Ovary (tissue), 9 donors: ENCODE results near the gene LLCFC1. TPM values are rescaled to one million over a fixed set of nuclear protein-coding genes. Genes with fewer than 3 reads are reported as not detected.

ENCODE experiments used
- DNase-seq, 5 donors: peaks; one replicate each; pipeline ENCODE4 v3.0.0-alpha.2; 2019 to 2020
- H3K27ac ChIP-seq, 2 donors: fragments of 200-600 bp; one replicate each; pipeline versions ENCODE4 v1.5.1 to v1.8.0; 2019 to 2022
- H3K27me3 ChIP-seq: fragments of 200-600 bp; one replicate; pipeline ENCODE4 v1.8.0; 2022
- H3K36me3 ChIP-seq: fragments of 200-600 bp; sonication (generic); one replicate; pipeline ENCODE4 v1.5.1; 2019
- H3K4me1 ChIP-seq: one replicate; pipeline ENCODE4 v1.8.1; 2013; ENCODE audit warnings: mild to moderate bottlenecking, moderate library complexity; ENCODE audit not compliant: insufficient read depth
- H3K4me3 ChIP-seq: fragments of 200-600 bp; sonication (generic); one replicate; pipeline ENCODE4 v1.5.1; 2017
- H3K9me3 ChIP-seq, 2 donors: fragments of 200-600 bp in 1 of 2; sonication (generic) in 1 of 2; one replicate each; pipeline versions ENCODE4 v1.5.1 to v1.8.1; 2013 to 2019; ENCODE audit warnings: mild to moderate bottlenecking in 1 of 2, moderate library complexity in 1 of 2
- EP300 ChIP-seq: sonication (generic); formaldehyde crosslinking; IDR thresholded peaks from one replicate; pipeline ENCODE4 v1.6.1; 2017; ENCODE audit warnings: antibody characterized with exemption
- POLR2A ChIP-seq: fragments of 450-650 bp; IDR thresholded peaks from one replicate; pipeline ENCODE4 v1.6.1; 2017; ENCODE audit warnings: antibody characterized with exemption, mild to moderate bottlenecking, moderate library complexity
- WGBS, 3 donors: extraction: QIAGEN DNeasy Blood & Tissue Kit in 1 of 3; methylation state at CpG; one replicate each; pipeline versions ENCODE4 v1.1.5 to v1.1.7; 2013 to 2017; 5-methylcytosine and 5-hydroxymethylcytosine counted together
- intact Hi-C, 4 donors: fragments of 100-400 bp; cut with DNase I; formaldehyde crosslinking; loops; one replicate each; pipeline versions ENCODE4 v1.11.0 to v1.15.1; 2022 to 2023
- polyA plus RNA-seq, 2 donors: library from polyadenylated mRNA; stranded (reverse); fragments of 200-250 nt in 1 of 2; fragments of 350-450 nt in 1 of 2; fragmentation: Illumina TruSeq in 1 of 2; extraction: RNeasy Lipid Tissue Mini Kit (QIAGEN cat#74804) in 1 of 2; gene quantifications; one replicate each; pipeline ENCODE4 v1.2.3, GENCODE V29; 2013 to 2014
- total RNA-seq, 7 donors: library from RNA; depleted of rRNA in 2 of 7; stranded (reverse); fragments of >200 nt in 2 of 7; fragmentation: NEBNext Ultra II Directional in 3 of 7; extraction: Animal tissue kit (Norgen Biotek cat#: 25700) in 3 of 7; gene quantifications; one replicate each; pipeline versions ENCODE4 v1.1.0 to v1.2.4, GENCODE V29; 2016 to 2023
- TF ChIP-seq, protein P1 (sequence below), 3 donors: fragments of 450-650 bp in 2 of 3; fragments of 200-600 bp in 1 of 3; IDR thresholded peaks; one replicate each; pipeline versions ENCODE4 v1.5.1 to v1.8.0; 2016 to 2022; ENCODE audit warnings: antibody characterized with exemption in 3 of 3, mild to moderate bottlenecking in 1 of 3
- donor health status: DM: no; HTN: no; CAD: no; lungs with moderate emphysema.
- donor health status: DM: no; HTN: no; CAD: no.
- donor health status: Bipolar disorder and iron deficiency.
- donor health status: DM: yes; HTN: yes; CAD: no.
- donor health status: DM: no; HTN: no; CAD: no.
- donor health status: DM: yes; HTN: yes; CAD: no.

The LLCFC1 gene
- total and polyA plus RNA-seq, 9 donors, result not detected

DNA sequence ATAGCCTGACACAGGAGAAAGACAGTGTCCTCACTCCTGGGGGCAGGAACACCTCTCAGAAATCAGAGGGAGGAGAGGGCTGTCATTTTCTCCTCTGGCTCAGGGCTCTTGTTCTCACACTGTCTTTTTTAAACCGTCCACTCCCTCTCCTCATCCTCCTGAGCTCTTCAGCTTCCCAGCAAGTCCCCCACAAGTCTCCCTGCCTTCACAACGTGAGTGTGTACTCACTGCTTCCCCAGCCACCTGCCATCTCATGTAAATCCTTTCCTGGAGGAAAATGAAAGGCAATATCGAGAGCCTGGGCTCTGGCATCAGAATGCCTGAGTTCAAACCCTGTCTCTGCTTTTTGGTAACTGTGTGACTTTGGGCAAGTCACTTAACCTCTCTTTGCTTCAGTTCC lies 5.7 kb downstream of the LLCFC1 start:
- WGBS, 3 donors, result 46 to 59% (median 52%) methylated on average over 3 of the region's 3 CpGs
- Histone ChIP-seq H3K36me3 (no peaks in the 10 kb centered on the region), H3K9me3 (no peaks in the 10 kb centered on the region), H3K27ac (no peak overlapping the region), H3K4me1 (no peaks in the 10 kb centered on the region), H3K4me3 (no peak overlapping the region), H3K27me3 (no peaks in the 10 kb centered on the region)
- no peak for DNase-seq
- intact Hi-C loops, result no loop called here
- TF ChIP-seq, protein P1, sequence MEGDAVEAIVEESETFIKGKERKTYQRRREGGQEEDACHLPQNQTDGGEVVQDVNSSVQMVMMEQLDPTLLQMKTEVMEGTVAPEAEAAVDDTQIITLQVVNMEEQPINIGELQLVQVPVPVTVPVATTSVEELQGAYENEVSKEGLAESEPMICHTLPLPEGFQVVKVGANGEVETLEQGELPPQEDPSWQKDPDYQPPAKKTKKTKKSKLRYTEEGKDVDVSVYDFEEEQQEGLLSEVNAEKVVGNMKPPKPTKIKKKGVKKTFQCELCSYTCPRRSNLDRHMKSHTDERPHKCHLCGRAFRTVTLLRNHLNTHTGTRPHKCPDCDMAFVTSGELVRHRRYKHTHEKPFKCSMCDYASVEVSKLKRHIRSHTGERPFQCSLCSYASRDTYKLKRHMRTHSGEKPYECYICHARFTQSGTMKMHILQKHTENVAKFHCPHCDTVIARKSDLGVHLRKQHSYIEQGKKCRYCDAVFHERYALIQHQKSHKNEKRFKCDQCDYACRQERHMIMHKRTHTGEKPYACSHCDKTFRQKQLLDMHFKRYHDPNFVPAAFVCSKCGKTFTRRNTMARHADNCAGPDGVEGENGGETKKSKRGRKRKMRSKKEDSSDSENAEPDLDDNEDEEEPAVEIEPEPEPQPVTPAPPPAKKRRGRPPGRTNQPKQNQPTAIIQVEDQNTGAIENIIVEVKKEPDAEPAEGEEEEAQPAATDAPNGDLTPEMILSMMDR (IDR thresholded peaks at IDR 0.05), result no peak
- TF ChIP-seq EP300 (no peak), POLR2A (no peak)

DNA sequence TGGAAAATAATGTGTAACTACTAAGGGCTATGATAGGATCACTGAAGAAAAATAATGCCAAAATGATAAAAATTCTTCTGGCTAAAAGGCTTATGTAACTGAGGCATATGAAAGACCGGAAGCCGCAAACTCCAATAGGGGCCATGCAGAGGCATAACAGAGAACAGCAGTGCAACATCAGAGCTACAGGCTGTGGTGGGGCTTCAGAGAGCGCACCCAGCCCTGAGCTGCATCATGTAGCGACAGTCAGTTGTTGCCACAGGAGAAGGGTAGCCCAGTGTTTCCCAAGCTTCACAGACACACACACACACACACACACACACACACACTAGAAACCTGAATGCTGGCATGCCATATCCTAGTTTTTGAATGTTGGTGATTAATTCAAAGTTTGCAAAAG lies 9.3 kb downstream of the LLCFC1 start:
- Histone ChIP-seq H3K27ac (no peak overlapping the region), H3K27me3 (no peaks in the 10 kb centered on the region), H3K4me3 (no peak overlapping the region), H3K4me1 (no peaks in the 10 kb centered on the region), H3K9me3 (no peaks in the 10 kb centered on the region), H3K36me3 (no peaks in the 10 kb centered on the region)
- no peak for TF ChIP-seq POLR2A
- no peak for TF ChIP-seq EP300
- TF ChIP-seq, protein P1 (IDR thresholded peaks at IDR 0.05), result no peak
- intact Hi-C loops, result no loop called here
- 91 to 95% (median 93%) methylated on average over 4 of the region's 4 CpGs for WGBS, 3 donors
- no peak for DNase-seq

DNA sequence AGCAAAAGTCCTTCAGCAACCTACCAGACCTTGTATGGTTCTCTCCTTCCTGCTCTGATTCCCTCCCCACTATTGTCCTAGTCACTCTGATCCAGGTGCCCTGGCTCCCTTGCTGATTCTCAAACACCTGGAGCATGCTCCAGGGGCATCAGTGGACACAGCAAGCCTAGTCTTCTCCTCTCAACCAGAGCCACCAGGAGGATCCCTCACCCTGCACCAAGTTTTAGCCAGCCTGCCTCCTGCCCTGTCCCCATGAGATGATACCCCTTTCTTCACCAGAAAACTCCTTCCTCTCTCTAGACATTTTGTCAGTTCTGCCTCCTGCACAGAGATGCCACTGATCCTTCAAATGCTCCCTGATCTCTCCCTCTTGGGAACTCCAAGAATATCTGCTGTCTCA lies 11.0 kb downstream of the LLCFC1 start:
- Histone ChIP-seq H3K4me3 (no peak overlapping the region), H3K9me3 (no peaks in the 10 kb centered on the region), H3K36me3 (no peaks in the 10 kb centered on the region), H3K27me3 (no peaks in the 10 kb centered on the region), H3K27ac (no peak overlapping the region), H3K4me1 (no peaks in the 10 kb centered on the region)
- no peak for DNase-seq
- TF ChIP-seq, protein P1 (IDR thresholded peaks at IDR 0.05), result no peak
- TF ChIP-seq POLR2A (no peak), EP300 (no peak)
- intact Hi-C loops, result no loop called here

- Histone ChIP-seq H3K4me3 (no peak overlapping the region), H3K36me3 (no peaks in the 10 kb centered on the region), H3K4me1 (no peaks in the 10 kb centered on the region), H3K27me3 (no peaks in the 10 kb centered on the region), H3K9me3 (no peaks in the 10 kb centered on the region), H3K27ac (no peak overlapping the region)
- intact Hi-C loops, result no loop called here
- TF ChIP-seq, protein P1 (IDR thresholded peaks at IDR 0.05), result no peak
- TF ChIP-seq POLR2A (no peak), EP300 (no peak)
- DNase-seq, result no peak
These were observed 15.5 kb downstream of the LLCFC1 start for GRCh38 chr7:142954680-142955268.
